H1 (cell line): Measurements from ENCODE around the gene MAIP1. TPM values are rescaled to one million over a fixed set of nuclear protein-coding genes. Genes with fewer than 3 reads are reported as not detected.

ENCODE experiments used
- CTCF ChIA-PET: fragments of 300-600 bp; sonication (Branson Sonifier 250); formaldehyde crosslinking; loops from one replicate; lab custom pipeline; 2021; ENCODE audit not compliant: partially characterized antibody; lab: Charles Lee
- POLR2A ChIA-PET: fragments of 300-600 bp; sonication (Branson Sonifier 250); formaldehyde crosslinking; loops from one replicate; lab custom pipeline; 2021; ENCODE audit warnings: inconsistent platforms; ENCODE audit not compliant: partially characterized antibody; lab: Charles Lee
- DNase-seq, 2 experiments: peaks; one replicate each; pipeline versions ENCODE4 v3.0.0 to v3.0.0-alpha.2; 2010 to 2022; ENCODE audit warnings: low spot score in 2 of 2, low read depth in 1 of 2, mixed read lengths in 1 of 2
- FAIRE-seq: peaks from 2 replicates; lab custom pipeline; 2011; peaks lifted over from hg19 to GRCh38; lab: Jason Lieb, UNC
- H2AFZ ChIP-seq: 2 replicates; pipeline ENCODE4 v1.8.1; 2012; ENCODE audit warnings: low read length, inconsistent platforms
- H2AK5ac ChIP-seq: 2 replicates; pipeline ENCODE4 v1.6.1; 2013; ENCODE audit warnings: low read depth, low read length
- H2BK120ac ChIP-seq: replicated peaks from 2 replicates; pipeline ENCODE3; 2013; ENCODE audit warnings: low read depth, low read length, inconsistent platforms
- H2BK12ac ChIP-seq: 2 replicates; pipeline ENCODE4 v1.6.1; 2013; ENCODE audit warnings: low read depth, low read length
- H2BK15ac ChIP-seq: 2 replicates; pipeline ENCODE4 v1.6.1; 2013; ENCODE audit warnings: low read length
- H2BK20ac ChIP-seq: 2 replicates; pipeline ENCODE4 v1.6.1; 2013; ENCODE audit warnings: low read length
- H2BK5ac ChIP-seq: 2 replicates; pipeline ENCODE4 v1.6.1; 2013; ENCODE audit warnings: low read depth, low read length
- H3K14ac ChIP-seq: 2 replicates; pipeline ENCODE4 v1.6.1; 2013; ENCODE audit warnings: inconsistent platforms; ENCODE audit not compliant: insufficient read length
- H3K18ac ChIP-seq: 2 replicates; pipeline ENCODE4 v1.6.1; 2013; ENCODE audit warnings: low read length; ENCODE audit errors: extremely low read depth
- H3K23ac ChIP-seq: 2 replicates; pipeline ENCODE4 v1.6.1; 2013; ENCODE audit warnings: inconsistent platforms; ENCODE audit not compliant: insufficient read length
- H3K23me2 ChIP-seq: 2 replicates; pipeline ENCODE4 v1.6.1; 2013; ENCODE audit warnings: low read depth, low read length
- H3K27ac ChIP-seq: 2 replicates; pipeline ENCODE4 v1.6.1; 2011; ENCODE audit warnings: low read depth, low read length, inconsistent platforms
- H3K27me3 ChIP-seq, 4 experiments: replicated peaks in 1 of 4; 1 replicate in 1 of 4; 2 replicates in 3 of 4; pipeline versions ENCODE4 v1.6.1 to v1.8.1; 2011 to 2013; ENCODE audit warnings: low read length in 3 of 4, mild to moderate bottlenecking in 3 of 4, inconsistent platforms in 2 of 4, mixed read lengths in 2 of 4, moderate library complexity in 1 of 4; ENCODE audit not compliant: control insufficient read depth in 3 of 4, insufficient read depth in 3 of 4; ENCODE audit errors: extremely low read depth in 1 of 4
- H3K36me3 ChIP-seq, 4 experiments: 2 replicates each; pipeline versions ENCODE4 v1.6.1 to v1.8.1; 2011 to 2013; ENCODE audit warnings: mild to moderate bottlenecking in 4 of 4, low read length in 3 of 4, moderate library complexity in 2 of 4, control low read depth in 1 of 4, inconsistent platforms in 1 of 4; ENCODE audit not compliant: insufficient read depth in 4 of 4, control insufficient read depth in 2 of 4
- H3K4ac ChIP-seq: replicated peaks from 2 replicates; pipeline ENCODE3; 2013; ENCODE audit warnings: low read length, low read depth, mixed read lengths, inconsistent platforms; ENCODE audit not compliant: insufficient read length
- H3K4me1 ChIP-seq, 4 experiments: replicated peaks in 1 of 4; 1 replicate in 1 of 4; 2 replicates in 3 of 4; pipeline versions ENCODE4 v1.6.1 to v1.8.1; 2011 to 2013; ENCODE audit warnings: low read length in 3 of 4, inconsistent platforms in 2 of 4, mixed read lengths in 1 of 4; ENCODE audit not compliant: insufficient read depth in 4 of 4, control insufficient read depth in 3 of 4
- H3K4me2 ChIP-seq, 2 experiments: 2 replicates each; pipeline versions ENCODE4 v1.6.1 to v1.8.1; 2011 to 2013; ENCODE audit warnings: low read depth in 2 of 2, low read length in 2 of 2, control low read depth in 1 of 2, inconsistent platforms in 1 of 2, mild to moderate bottlenecking in 1 of 2; ENCODE audit not compliant: insufficient read depth in 1 of 2
- H3K4me3 ChIP-seq, 4 experiments: fragments of 200-600, 300-600 bp in 1 of 4; sonication (generic), shearing (Covaris generic), sonication (Bioruptor Twin) in 1 of 4; 2 replicates each; pipeline versions ENCODE4 v1.5.1 to v1.8.1; 2011 to 2016; ENCODE audit warnings: low read length in 4 of 4, low read depth in 3 of 4, control low read depth in 2 of 4, inconsistent platforms in 2 of 4, mild to moderate bottlenecking in 2 of 4, mixed read lengths in 1 of 4, moderate library complexity in 1 of 4; ENCODE audit not compliant: insufficient read depth in 2 of 4; ENCODE audit errors: extremely low read depth in 1 of 4
- H3K56ac ChIP-seq: replicated peaks from 2 replicates; pipeline ENCODE3; 2013; ENCODE audit warnings: low read depth, mild to moderate bottlenecking, mixed read lengths, low read length, inconsistent platforms; ENCODE audit not compliant: insufficient read length
- H3K79me1 ChIP-seq: 2 replicates; pipeline ENCODE4 v1.6.1; 2013; ENCODE audit warnings: low read depth, low read length, control low read depth
- H3K79me2 ChIP-seq, 2 experiments: 2 replicates each; pipeline versions ENCODE4 v1.6.1 to v1.8.1; 2012 to 2013; ENCODE audit warnings: low read length in 2 of 2, mild to moderate bottlenecking in 2 of 2, inconsistent platforms in 1 of 2; ENCODE audit not compliant: insufficient read depth in 2 of 2, control insufficient read depth in 1 of 2
- H3K9ac ChIP-seq, 4 experiments: replicated peaks in 1 of 4; 1 replicate in 1 of 4; 2 replicates in 3 of 4; pipeline versions ENCODE4 v1.6.1 to v1.8.1; 2011 to 2013; ENCODE audit warnings: low read depth in 3 of 4, low read length in 3 of 4, control low read depth in 2 of 4, mild to moderate bottlenecking in 2 of 4, moderate library complexity in 2 of 4, inconsistent platforms in 1 of 4; ENCODE audit errors: extremely low read depth in 1 of 4
- H3K9me3 ChIP-seq, 2 experiments: 2 replicates each; pipeline versions ENCODE4 v1.6.1 to v1.8.1; 2012 to 2013; ENCODE audit warnings: mild to moderate bottlenecking in 2 of 2, moderate library complexity in 2 of 2, control low read depth in 1 of 2, inconsistent platforms in 1 of 2, low read depth in 1 of 2, low read length in 1 of 2, mixed read lengths in 1 of 2; ENCODE audit not compliant: insufficient read depth in 2 of 2
- H4K20me1 ChIP-seq, 2 experiments: replicated peaks in 1 of 2; 2 replicates each; pipeline versions ENCODE3 to v1.8.1; 2011 to 2013; ENCODE audit warnings: inconsistent platforms in 2 of 2, low read length in 2 of 2, mild to moderate bottlenecking in 1 of 2; ENCODE audit not compliant: insufficient read depth in 2 of 2, control insufficient read depth in 1 of 2
- H4K5ac ChIP-seq: 2 replicates; pipeline ENCODE4 v1.6.1; 2013; ENCODE audit warnings: low read length, low read depth, mixed read lengths, inconsistent platforms; ENCODE audit not compliant: insufficient read length
- H4K8ac ChIP-seq: 2 replicates; pipeline ENCODE4 v1.8.0; 2013; ENCODE audit warnings: mild to moderate bottlenecking, moderate library complexity, low read length, inconsistent platforms; ENCODE audit not compliant: insufficient read depth; ENCODE audit errors: extremely low read depth
- H4K91ac ChIP-seq: replicated peaks from 2 replicates; pipeline ENCODE3; 2013; ENCODE audit warnings: low read length, mixed read lengths, inconsistent platforms; ENCODE audit not compliant: insufficient read length
- CBX8 ChIP-seq: fragments of 300-800, 300-1000 bp; sonication (generic); IDR thresholded peaks from 2 replicates; pipeline ENCODE4 v1.7.1; 2016; ENCODE audit warnings: low read depth, low read length, borderline replicate concordance
- MAX ChIP-seq: IDR thresholded peaks from 2 replicates; pipeline ENCODE4 v1.6.1; 2012; ENCODE audit warnings: inconsistent platforms
- RBBP5 ChIP-seq: IDR thresholded peaks from 2 replicates; pipeline ENCODE4 v1.7.1; 2012; ENCODE audit warnings: low read depth, mild to moderate bottlenecking, inconsistent platforms, low read length, moderate library complexity, borderline replicate concordance
- SP4 ChIP-seq: IDR thresholded peaks from 2 replicates; pipeline ENCODE4 v1.6.1; 2012; ENCODE audit warnings: low read length, inconsistent platforms
- SRF ChIP-seq: IDR thresholded peaks from 2 replicates; pipeline ENCODE4 v1.6.1; 2011; ENCODE audit warnings: mild to moderate bottlenecking, low read depth, low read length, moderate library complexity
- TAF1 ChIP-seq: IDR thresholded peaks from 2 replicates; pipeline ENCODE4 v1.6.1; 2011; ENCODE audit warnings: mild to moderate bottlenecking, low read depth, low read length
- WGBS, 2 experiments: shearing (Covaris generic) in 1 of 2; methylation state at CpG; one replicate each; pipeline versions ENCODE4 v1.1.6 to v1.1.7; 2013 to 2015; ENCODE audit warnings: low lambda C conversion rate in 2 of 2, mixed read lengths in 2 of 2, inconsistent platforms in 1 of 2, low coverage in 1 of 2, missing lambda C conversion rate in 1 of 2; ENCODE audit not compliant: insufficient replicate concordance in 2 of 2, insufficient coverage in 1 of 2, insufficient read length in 1 of 2; ENCODE audit errors: extremely low coverage in 1 of 2, missing lambda C conversion rate in 1 of 2; 5-methylcytosine and 5-hydroxymethylcytosine counted together
- polyA plus RNA-seq, 7 experiments: library from polyadenylated mRNA; depleted of rRNA in 3 of 7; stranded (reverse) in 5 of 7; unstranded in 2 of 7; fragments of >200 nt in 5 of 7; fragments of 200-250 nt in 2 of 7; gene quantifications; 1 replicate in 5 of 7; 2 replicates in 1 of 7; 4 replicates in 1 of 7; pipeline versions ENCODE4 v1.2.1 to v1.2.3, GENCODE V29; 2011 to 2013; ENCODE audit warnings: missing spikeins in 2 of 7, mixed read lengths in 2 of 7
- total RNA-seq: library from RNA; stranded (reverse); fragmentation: NEBNext Ultra II Directional; extraction: Animal tissue kit (Norgen Biotek cat#: 25700); gene quantifications from 2 replicates; pipeline ENCODE4 v1.2.1, GENCODE V29; 2021
- TF ChIP-seq, protein P1 (sequence below): IDR thresholded peaks from 2 replicates; pipeline ENCODE4 v1.6.1; 2011; ENCODE audit warnings: low read length, improper control_type of control experiment

MAIP1 gene
- total and polyA plus RNA-seq, 2 of the 8 experiments (the other 6 are each of a cell fraction or from before 2014, with no cell fraction given): 23.2 to 28.5 TPM

- WGBS, 2 experiments: 90% methylated on average over 3 of the region's 3 CpGs; no CpG with 5 or more reads in 1 of the 2 experiments
- POLR2A ChIA-PET: interaction anchor here (1.1 to 1.6 kb wide), 3 partner anchors 8 to 508 kb away, joined by 3 to 4 read pairs (median 3); no protein-coding TSS in a partner anchor
Observed at GRCh38 chr2:199975273-199975895, 20.0 kb downstream of the MAIP1 start.

More at GRCh38 chr2:199975273-199975895, 20.0 kb downstream of the MAIP1 start:
- no peak overlapping the region for H3K56ac ChIP-seq
- no peak overlapping the region for H4K8ac ChIP-seq
- no peak overlapping the region for H2BK12ac ChIP-seq
- H3K79me1 ChIP-seq: no peaks in the 10 kb centered on the region
- peaks cover 2 to 6% (median 4%) of the 10 kb centered on the region in 4 experiments; a peak in 6 of 7 replicates for H3K4me1 ChIP-seq
- CTCF ChIA-PET: interaction anchor here (0.9 to 3.5 kb wide), 9 partner anchors 9 to 737 kb away, joined by 3 to 46 read pairs (median 4); no protein-coding TSS in a partner anchor
- no peak overlapping the region for H2BK20ac ChIP-seq
- H3K4ac ChIP-seq: no peak overlapping the region
- no peak for DNase-seq
- no peaks in the 10 kb centered on the region for H3K79me2 ChIP-seq
- H2AFZ ChIP-seq: no peak overlapping the region
- H4K5ac ChIP-seq: no peak overlapping the region
- no peaks in the 10 kb centered on the region for H3K9me3 ChIP-seq
- no peak overlapping the region for H3K14ac ChIP-seq
- no peaks in the 10 kb centered on the region for H3K36me3 ChIP-seq
- H3K4me3 ChIP-seq: no peak overlapping the region
- H4K20me1 ChIP-seq: no peaks in the 10 kb centered on the region
- H3K27me3 ChIP-seq: no peaks in the 10 kb centered on the region
- TF ChIP-seq SRF (no peak), SP4 (no peak), CBX8 (no peak), TAF1 (no peak), RBBP5 (no peak), MAX (no peak)
- TF ChIP-seq, protein P1, sequence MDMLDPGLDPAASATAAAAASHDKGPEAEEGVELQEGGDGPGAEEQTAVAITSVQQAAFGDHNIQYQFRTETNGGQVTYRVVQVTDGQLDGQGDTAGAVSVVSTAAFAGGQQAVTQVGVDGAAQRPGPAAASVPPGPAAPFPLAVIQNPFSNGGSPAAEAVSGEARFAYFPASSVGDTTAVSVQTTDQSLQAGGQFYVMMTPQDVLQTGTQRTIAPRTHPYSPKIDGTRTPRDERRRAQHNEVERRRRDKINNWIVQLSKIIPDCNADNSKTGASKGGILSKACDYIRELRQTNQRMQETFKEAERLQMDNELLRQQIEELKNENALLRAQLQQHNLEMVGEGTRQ: no peak
- H2BK120ac ChIP-seq: no peak overlapping the region
- no peak overlapping the region for H2BK15ac ChIP-seq
- no peak overlapping the region for H2BK5ac ChIP-seq
- no peak overlapping the region for H3K23ac ChIP-seq
- no peak overlapping the region for H3K18ac ChIP-seq
- 0 out of 2 replicates have a peak, but pooled peaks cover 1% of the 10 kb centered on the region for H3K23me2 ChIP-seq
- H4K91ac ChIP-seq: no peak overlapping the region
- H2AK5ac ChIP-seq: no peak overlapping the region
- FAIRE-seq: no peak
- H3K27ac ChIP-seq: no peak overlapping the region
- no peak overlapping the region for H3K9ac ChIP-seq
- no peak overlapping the region for H3K4me2 ChIP-seq
